Stimulated activated CD4-positive, alpha-beta T cell treated with anti-CD3 and anti-CD28 coated beads, Interleukin-4, amount 100 ng/mL, for 48 hours (primary cell): ENCODE results near the gene MAP2K2.

Experiments
- DNase-seq, 2 donors: peaks; one replicate each; pipeline ENCODE4 v3.0.0-alpha.2; 2020; ENCODE audit warnings: low read depth in 2 of 2

Gene MAP2K2

GRCh38 chr19:4043966-4044715, 79.8 kb downstream of the MAP2K2 start:
- no peak for DNase-seq

DNA sequence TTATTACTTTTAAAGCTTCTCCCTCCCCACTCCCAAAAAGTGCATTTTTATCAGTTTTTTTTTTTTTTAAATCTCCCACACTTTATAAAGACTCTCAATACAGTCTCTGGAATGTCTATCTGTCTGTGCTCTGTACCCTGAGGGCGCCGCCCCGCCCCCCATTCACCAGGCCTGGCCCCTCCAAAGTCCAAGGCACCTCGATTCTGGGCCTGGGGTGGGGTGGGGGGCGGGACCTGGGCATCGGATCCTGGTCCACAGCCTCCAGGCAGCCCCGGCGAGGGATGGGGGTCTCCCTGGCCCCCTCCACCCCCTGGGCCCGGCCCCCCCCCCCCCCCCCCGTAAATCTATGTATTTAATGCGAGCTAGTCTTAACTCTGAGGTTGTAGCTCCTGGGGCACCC, 80.5 kb downstream of the MAP2K2 start:
- DNase-seq = no peak

DNA sequence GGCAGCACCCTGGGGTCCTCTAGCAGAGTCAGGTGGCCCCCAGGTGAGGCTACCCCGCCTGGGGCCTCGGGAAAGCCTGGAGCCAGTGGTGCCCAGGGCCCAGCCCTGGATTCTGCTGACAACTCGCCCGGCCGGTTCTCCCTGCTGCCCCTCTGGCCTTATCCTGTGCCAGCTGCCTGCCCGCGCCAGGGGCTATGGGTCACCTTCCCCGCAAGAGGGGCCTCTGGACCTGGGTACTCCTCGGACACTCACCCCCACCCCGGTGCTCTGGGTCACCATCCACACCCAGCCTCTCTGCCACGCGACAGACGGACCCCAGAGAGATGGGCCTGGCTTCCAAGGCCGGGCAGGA, 81.2 kb downstream of the MAP2K2 start:
- no peak for DNase-seq

GRCh38 chr19:4042064-4042730, 81.7 kb downstream of the MAP2K2 start:
- no peak for DNase-seq
